Progenitor cell of endocrine pancreas (in vitro differentiated cells): Measurements from ENCODE around the gene LENG9. TPM values are rescaled to one million over a fixed set of nuclear protein-coding genes. Genes with fewer than 3 reads are reported as not detected.

Experiments
- DNase-seq: peaks from one replicate; pipeline ENCODE4 v3.0.0; 2021; ENCODE audit warnings: low spot score; ENCODE audit not compliant: unreplicated experiment
- H3K27ac Mint-ChIP-seq: 2 replicates; pipeline ENCODE4 v1.8.0; 2021; ENCODE audit warnings: mild to moderate bottlenecking, moderate library complexity, mixed read lengths
- H3K27me3 Mint-ChIP-seq: 2 replicates; pipeline ENCODE4 v1.8.0; 2021; ENCODE audit warnings: mixed read lengths
- H3K36me3 Mint-ChIP-seq: 2 replicates; pipeline ENCODE4 v1.8.0; 2022; ENCODE audit warnings: mixed read lengths; ENCODE audit not compliant: insufficient read depth
- H3K4me1 Mint-ChIP-seq: 2 replicates; pipeline ENCODE4 v1.8.0; 2021; ENCODE audit warnings: low read depth, mixed read lengths
- H3K4me3 Mint-ChIP-seq: 2 replicates; pipeline ENCODE4 v1.8.0; 2021; ENCODE audit warnings: low read depth, mild to moderate bottlenecking, moderate library complexity, mixed read lengths
- H3K9me3 Mint-ChIP-seq: 2 replicates; pipeline ENCODE4 v1.8.0; 2021; ENCODE audit warnings: low read depth, mixed read lengths
- total RNA-seq: library from RNA; stranded (reverse); gene quantifications from 2 replicates; pipeline ENCODE4 v1.2.1, GENCODE V29; 2021
- TF ChIP-seq, protein P1 (sequence below): fragments of 200-600 bp; sonication (generic); IDR thresholded peaks from one replicate; pipeline ENCODE4 v1.5.0; 2021; ENCODE audit warnings: antibody characterized with exemption, mild to moderate bottlenecking; ENCODE audit not compliant: unreplicated experiment

Gene LENG9
- total RNA-seq, 1 donor from 2014 or later, result 0.72 TPM

DNA sequence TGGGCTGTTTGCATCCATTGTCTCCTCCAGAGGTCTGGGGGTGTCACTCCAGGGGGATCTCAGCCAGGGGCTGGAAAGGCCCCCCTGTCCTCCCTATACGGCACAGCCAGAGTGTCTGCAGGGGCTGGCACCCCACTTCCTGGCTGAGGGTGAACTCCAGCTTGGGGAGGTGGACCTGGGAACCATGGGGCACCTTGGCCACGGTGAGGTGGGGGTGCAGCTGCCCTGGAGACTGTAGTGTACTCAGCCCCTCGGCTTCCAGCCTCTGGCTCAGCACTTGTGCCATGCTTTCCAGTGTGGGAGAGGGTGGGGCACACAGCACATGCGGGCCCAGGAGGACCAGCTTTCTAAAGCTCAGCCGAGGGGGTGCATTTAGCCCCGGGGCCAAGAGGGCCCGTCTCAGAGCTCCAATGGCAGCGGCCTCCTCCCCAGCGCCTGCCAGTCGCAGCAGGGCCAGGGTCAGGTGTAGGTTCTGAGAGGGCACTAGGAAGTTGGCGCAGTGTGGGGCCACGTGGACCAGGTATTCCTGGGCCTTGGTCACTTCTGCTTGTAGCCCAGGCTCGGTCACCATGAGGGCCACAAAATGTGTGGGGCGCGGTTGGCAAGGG, 1.4 kb downstream of the LENG9 start:
- Mint-ChIP-seq H3K4me3 (no peak overlapping the region), H3K27ac (no peak overlapping the region), H3K4me1 (peaks cover 7% of the 10 kb centered on the region), H3K36me3 (peaks cover 19% of the 10 kb centered on the region), H3K27me3 (peaks cover 18% of the 10 kb centered on the region), H3K9me3 (no peaks in the 10 kb centered on the region)
- no peak for DNase-seq
- TF ChIP-seq, protein P1, sequence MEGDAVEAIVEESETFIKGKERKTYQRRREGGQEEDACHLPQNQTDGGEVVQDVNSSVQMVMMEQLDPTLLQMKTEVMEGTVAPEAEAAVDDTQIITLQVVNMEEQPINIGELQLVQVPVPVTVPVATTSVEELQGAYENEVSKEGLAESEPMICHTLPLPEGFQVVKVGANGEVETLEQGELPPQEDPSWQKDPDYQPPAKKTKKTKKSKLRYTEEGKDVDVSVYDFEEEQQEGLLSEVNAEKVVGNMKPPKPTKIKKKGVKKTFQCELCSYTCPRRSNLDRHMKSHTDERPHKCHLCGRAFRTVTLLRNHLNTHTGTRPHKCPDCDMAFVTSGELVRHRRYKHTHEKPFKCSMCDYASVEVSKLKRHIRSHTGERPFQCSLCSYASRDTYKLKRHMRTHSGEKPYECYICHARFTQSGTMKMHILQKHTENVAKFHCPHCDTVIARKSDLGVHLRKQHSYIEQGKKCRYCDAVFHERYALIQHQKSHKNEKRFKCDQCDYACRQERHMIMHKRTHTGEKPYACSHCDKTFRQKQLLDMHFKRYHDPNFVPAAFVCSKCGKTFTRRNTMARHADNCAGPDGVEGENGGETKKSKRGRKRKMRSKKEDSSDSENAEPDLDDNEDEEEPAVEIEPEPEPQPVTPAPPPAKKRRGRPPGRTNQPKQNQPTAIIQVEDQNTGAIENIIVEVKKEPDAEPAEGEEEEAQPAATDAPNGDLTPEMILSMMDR, result no peak

DNA sequence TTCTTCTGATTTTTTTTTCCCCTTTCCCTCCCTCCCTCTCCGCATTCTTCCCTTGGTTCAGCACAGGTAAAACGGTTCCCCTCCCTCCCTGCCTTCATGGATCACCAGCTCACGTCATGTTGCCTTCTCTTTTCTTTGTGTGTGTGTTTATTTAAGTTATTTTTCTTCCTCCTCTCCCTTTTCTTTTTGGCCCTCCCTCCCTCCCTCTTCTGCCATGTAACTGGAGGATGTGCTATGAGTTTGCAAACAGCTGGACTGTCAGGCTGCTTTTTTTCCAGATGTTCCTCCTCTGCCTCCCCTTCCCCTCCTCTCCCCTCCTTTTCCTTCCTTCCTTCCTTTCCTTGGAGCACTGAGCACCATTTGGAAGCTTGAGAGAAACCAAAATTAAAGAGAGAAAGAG, 2.0 kb downstream of the LENG9 start:
- H3K27ac Mint-ChIP-seq, result no peak overlapping the region
- no peak for DNase-seq
- H3K36me3 Mint-ChIP-seq, result peaks cover 19% of the 10 kb centered on the region
- TF ChIP-seq, protein P1, result no peak
- peaks cover 7% of the 10 kb centered on the region for H3K4me1 Mint-ChIP-seq
- no peak overlapping the region for H3K4me3 Mint-ChIP-seq
- H3K9me3 Mint-ChIP-seq, result no peaks in the 10 kb centered on the region
- peaks cover 18% of the 10 kb centered on the region for H3K27me3 Mint-ChIP-seq

DNA sequence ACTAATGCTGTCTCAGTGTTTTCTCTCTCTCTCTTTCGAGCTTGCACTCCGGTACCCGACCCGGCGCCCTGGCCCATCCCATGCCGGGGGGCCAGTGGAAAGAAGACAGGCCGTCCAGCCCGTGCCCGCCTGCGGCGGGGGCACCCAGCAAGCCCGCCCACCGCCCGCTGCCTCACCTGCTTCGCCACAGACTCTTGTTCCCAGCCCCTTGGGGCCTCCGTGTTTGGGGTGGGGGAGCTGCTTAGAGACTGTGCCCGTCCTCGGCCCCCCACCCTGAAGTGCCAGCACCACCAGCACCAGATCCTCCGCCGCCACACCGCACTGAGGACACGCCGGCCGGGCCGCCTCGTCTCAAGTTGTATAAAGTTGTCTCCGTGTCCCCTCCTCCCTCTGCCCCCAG, 2.4 kb downstream of the LENG9 start:
- H3K9me3 Mint-ChIP-seq, result no peaks in the 10 kb centered on the region
- DNase-seq, result no peak
- H3K4me3 Mint-ChIP-seq, result no peak overlapping the region
- peaks cover 7% of the 10 kb centered on the region for H3K4me1 Mint-ChIP-seq
- TF ChIP-seq, protein P1, result no peak
- peaks cover 14% of the 10 kb centered on the region for H3K27me3 Mint-ChIP-seq
- peaks cover 19% of the 10 kb centered on the region for H3K36me3 Mint-ChIP-seq
- no peak overlapping the region for H3K27ac Mint-ChIP-seq

DNA sequence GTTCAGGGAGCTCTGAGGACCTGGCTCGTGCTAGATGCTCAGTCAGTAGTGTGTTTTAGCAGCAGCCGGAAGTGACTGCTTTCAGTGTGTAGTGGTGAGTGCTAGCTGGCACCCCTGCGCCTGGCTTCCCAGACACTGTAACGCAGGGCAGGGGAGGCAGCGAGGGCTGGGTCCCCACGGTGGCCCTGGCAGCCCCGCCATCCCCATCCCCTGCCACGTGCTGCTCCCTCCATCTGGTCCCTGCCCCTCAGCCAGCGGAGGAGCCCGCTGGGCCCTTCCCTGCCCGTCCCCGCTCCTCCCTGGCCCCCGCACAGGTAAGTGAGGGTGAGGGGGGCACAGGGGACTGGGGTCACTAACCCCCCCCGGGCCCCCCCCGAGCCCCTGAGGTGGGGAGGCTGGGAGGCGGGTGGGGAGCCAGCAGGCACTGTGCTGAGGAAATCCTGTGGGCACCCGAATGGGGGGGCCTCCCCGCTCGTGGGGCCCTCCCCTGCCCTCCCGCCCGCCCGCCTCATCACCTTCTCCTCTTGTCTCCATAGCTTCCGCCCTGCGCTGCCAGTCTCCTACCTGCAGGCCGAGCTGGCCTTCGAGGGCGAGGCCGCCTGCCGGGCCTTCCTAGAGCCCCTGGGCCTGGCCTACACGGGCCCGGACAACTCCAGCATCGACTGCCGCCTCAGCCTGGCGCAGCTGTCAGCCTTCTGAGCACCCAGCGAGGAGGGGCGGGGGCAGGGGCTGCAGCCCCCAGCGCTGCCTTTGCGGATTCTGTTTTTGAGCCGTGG, 3.2 kb downstream of the LENG9 start:
- Mint-ChIP-seq H3K9me3 (no peaks in the 10 kb centered on the region), H3K4me3 (no peak overlapping the region), H3K27ac (no peak overlapping the region), H3K4me1 (peaks cover 7% of the 10 kb centered on the region), H3K27me3 (peaks cover 8% of the 10 kb centered on the region), H3K36me3 (peaks cover 19% of the 10 kb centered on the region)
- TF ChIP-seq, protein P1, result no peak
- DNase-seq, result no peak

DNA sequence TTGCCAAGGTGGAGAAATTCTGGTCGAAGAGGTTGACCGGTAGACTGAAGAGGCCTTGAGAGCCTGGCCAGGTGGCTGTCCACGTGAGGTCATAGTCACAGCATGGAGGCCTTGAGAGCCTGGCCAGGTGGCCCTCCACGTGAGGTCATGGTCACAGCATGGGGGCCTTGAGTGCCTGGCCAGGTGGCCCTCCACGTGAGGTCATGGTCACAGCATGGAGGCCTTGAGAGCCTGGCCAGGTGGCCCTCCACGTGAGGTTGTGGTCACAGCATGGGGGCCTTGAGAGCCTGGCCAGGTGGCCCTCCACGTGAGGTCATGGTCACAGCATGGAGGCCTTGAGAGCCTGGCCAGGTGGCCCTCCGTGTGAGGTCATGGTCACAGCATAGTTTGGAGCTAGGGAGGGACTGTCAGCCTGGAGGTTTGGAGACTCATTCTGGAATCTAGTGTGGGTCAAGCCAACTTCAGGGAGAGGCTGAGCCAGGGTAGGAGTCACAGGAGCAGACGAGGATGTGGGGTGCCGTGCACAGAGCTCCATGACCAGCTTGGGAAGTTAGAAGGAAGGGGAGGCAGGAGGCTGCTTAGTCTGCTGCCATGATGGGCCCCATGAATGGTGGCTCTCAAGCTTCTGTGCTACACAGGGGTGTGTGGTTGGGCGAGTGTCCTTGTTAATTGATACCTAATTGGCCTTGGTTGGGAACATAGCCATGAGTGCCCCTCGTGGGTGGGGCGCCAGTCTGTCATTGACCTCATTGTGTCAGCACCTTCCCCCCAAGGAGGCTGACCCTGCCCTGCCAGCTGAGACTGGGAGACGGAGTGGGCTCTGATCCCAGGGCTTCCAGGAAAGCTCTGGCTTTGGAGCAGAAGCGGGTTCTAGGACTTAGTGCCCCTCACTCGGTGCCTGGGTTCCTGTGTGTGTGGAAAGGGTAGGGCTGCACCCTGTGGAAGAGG, 4.0 kb downstream of the LENG9 start:
- H3K27ac Mint-ChIP-seq, result peak overlapping the region; percentile 74
- peaks cover 7% of the 10 kb centered on the region for H3K4me1 Mint-ChIP-seq
- DNase-seq, result no peak
- H3K9me3 Mint-ChIP-seq, result no peaks in the 10 kb centered on the region
- H3K4me3 Mint-ChIP-seq, result peak overlapping the region; percentile 35
- H3K36me3 Mint-ChIP-seq, result peaks cover 21% of the 10 kb centered on the region
- H3K27me3 Mint-ChIP-seq, result peaks cover 8% of the 10 kb centered on the region
- TF ChIP-seq, protein P1, result no peak
